Upper lobe of left lung (tissue), 6 donors: ENCODE measurements around the gene MSRB1. TPM values are rescaled to one million over a fixed set of nuclear protein-coding genes. Genes with fewer than 3 reads are reported as not detected.
"Not testable (repeated sequence)": the region's sequence is repeated elsewhere in the genome, so short reads cannot be mapped to it uniquely, and the experiment has no call there.

Source experiments
- ATAC-seq, 2 donors: fragments of 200-7000 bp; cut with Tn5 transposase; one replicate each; pipeline ENCODE4 v1.9.1; 2022; ENCODE audit warnings: mild to moderate bottlenecking in 2 of 2, moderate library complexity in 2 of 2; ENCODE audit not compliant: low FRiP score in 2 of 2
- DNase-seq, 2 donors: peaks; one replicate each; pipeline ENCODE4 v3.0.0-alpha.2; 2019 to 2020
- H3K27ac ChIP-seq, 4 donors: fragments of 200-600 bp; sonication (generic); one replicate each; pipeline ENCODE4 v1.5.1; 2016 to 2019
- H3K27me3 ChIP-seq, 4 donors: fragments of 200-600 bp; sonication (generic); one replicate each; pipeline ENCODE4 v1.5.1; 2017 to 2019
- H3K36me3 ChIP-seq, 4 donors: fragments of 200-600 bp; sonication (generic); one replicate each; pipeline ENCODE4 v1.5.1; 2016 to 2019
- H3K4me1 ChIP-seq, 4 donors: fragments of 200-600 bp; sonication (generic); one replicate each; pipeline ENCODE4 v1.5.1; 2018 to 2019
- H3K4me3 ChIP-seq, 4 donors: fragments of 200-600 bp; sonication (generic); one replicate each; pipeline ENCODE4 v1.5.1; 2017 to 2019; ENCODE audit warnings: mild to moderate bottlenecking in 2 of 4, moderate library complexity in 1 of 4
- H3K9me3 ChIP-seq, 4 donors: fragments of 200-600 bp; sonication (generic); one replicate each; pipeline ENCODE4 v1.5.1; 2018 to 2019
- EP300 ChIP-seq, 4 donors: sonication (generic); formaldehyde crosslinking; IDR thresholded peaks; one replicate each; pipeline ENCODE4 v1.5.1; 2017; ENCODE audit warnings: antibody characterized with exemption in 4 of 4, control low read depth in 2 of 4
- POLR2A ChIP-seq, 4 donors: fragments of 450-650 bp; IDR thresholded peaks; one replicate each; pipeline ENCODE4 v1.5.1; 2016 to 2017; ENCODE audit warnings: antibody characterized with exemption in 4 of 4, mild to moderate bottlenecking in 2 of 4
- POLR2AphosphoS5 ChIP-seq, 2 donors: sonication (generic); formaldehyde crosslinking; IDR thresholded peaks; one replicate each; pipeline ENCODE4 v1.5.1; 2017; ENCODE audit warnings: antibody characterized with exemption in 2 of 2
- WGBS, 2 donors: methylation state at CpG; one replicate each; pipeline ENCODE4 v1.1.5; 2017 to 2018; 5-methylcytosine and 5-hydroxymethylcytosine counted together
- total RNA-seq, 6 donors: library from RNA; depleted of rRNA in 4 of 6; stranded (reverse); fragments of >200 nt in 4 of 6; gene quantifications; one replicate each; pipeline versions ENCODE4 v1.1.0 to v1.2.1, GENCODE V29; 2016 to 2021
- TF ChIP-seq, protein P1 (sequence below), 6 experiments: fragments of 450-650 bp in 4 of 6; fragments of 200-600 bp in 2 of 6; sonication (generic) in 2 of 6; IDR thresholded peaks; one replicate each; pipeline ENCODE4 v1.5.1; 2016 to 2019; ENCODE audit warnings: antibody characterized with exemption in 6 of 6
- donor health status: DM: no; HTN: no; CAD: no; lungs with moderate emphysema.
- donor health status: DM: no; HTN: yes; CAD: no; lungs with severe emphysema.

Gene MSRB1
- total RNA-seq, 6 donors from 2014 or later, result 18.2 to 45.3 (median 31.9) TPM

DNA sequence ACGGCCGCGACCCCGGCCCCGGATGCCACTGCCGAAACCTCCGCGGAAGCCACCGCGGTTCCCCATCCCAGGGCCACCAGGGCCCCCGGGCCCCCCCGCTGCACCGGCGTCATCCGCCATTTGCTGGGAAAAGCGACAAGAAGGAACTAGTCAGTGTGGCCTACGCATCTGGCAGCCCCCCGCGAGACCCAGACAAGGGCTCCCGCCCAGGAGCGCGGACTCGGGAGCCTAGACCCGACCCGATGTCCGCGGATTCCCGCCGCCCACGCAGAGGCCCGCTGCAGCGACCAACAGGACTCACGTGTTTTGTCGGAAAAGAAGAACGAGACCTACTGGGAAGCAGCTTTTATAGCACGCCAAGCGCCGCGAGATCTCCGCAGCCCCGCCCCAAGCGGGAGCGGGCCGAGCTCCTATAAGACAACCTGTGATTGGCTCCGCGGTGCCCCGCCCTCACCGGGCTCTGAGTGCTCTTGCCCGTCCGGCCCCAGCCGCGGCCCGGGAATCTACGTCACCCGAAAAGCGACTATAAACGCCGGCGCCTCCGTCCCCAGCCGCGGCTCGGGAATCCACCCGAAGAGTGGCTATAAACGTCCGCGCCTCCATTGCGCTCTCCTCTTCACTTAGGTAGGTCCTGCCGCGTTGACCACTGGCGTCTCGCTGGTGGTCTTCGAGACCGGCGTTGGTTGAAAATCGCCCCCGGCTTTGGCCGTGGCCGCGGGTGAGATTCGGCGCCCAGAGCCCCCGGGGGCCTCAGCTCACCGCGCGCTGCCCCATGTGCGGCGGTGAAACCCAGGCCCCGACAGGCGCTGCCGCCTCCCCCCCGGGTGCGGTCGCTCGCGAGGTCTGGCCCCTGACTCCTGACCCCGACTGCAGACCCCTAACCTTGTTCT, 21.8 kb upstream of the MSRB1 start, which contains the start of gene RPS2:
Gene RPS2, minus strand, starts transcription at position 321 of the 890 bp plus-strand sequence. Its CDS starts 201 bp downstream, at position 120.
- ATAC-seq (peak; percentile 97 to 99), DNase-seq (peak; percentile 99 to 100)
- Histone ChIP-seq H3K9me3 (no peaks in the 10 kb centered on the region), H3K27ac (peak within 1 kb of the TSS; percentile 98 to 100 (median 98)), H3K4me3 (peak within 1 kb of the TSS; percentile 85 to 91 (median 88)), H3K4me1 (peaks cover 26 to 46% (median 30%) of the 10 kb centered on the region in 4 donors), H3K36me3 (peaks cover 14 to 34% (median 23%) of the 10 kb centered on the region in 4 donors), H3K27me3 (no peaks in the 10 kb centered on the region)
- peak; percentile 97 to 99 for TF ChIP-seq POLR2AphosphoS5 (IDR thresholded peaks at IDR 0.05)
- TF ChIP-seq, protein P1, sequence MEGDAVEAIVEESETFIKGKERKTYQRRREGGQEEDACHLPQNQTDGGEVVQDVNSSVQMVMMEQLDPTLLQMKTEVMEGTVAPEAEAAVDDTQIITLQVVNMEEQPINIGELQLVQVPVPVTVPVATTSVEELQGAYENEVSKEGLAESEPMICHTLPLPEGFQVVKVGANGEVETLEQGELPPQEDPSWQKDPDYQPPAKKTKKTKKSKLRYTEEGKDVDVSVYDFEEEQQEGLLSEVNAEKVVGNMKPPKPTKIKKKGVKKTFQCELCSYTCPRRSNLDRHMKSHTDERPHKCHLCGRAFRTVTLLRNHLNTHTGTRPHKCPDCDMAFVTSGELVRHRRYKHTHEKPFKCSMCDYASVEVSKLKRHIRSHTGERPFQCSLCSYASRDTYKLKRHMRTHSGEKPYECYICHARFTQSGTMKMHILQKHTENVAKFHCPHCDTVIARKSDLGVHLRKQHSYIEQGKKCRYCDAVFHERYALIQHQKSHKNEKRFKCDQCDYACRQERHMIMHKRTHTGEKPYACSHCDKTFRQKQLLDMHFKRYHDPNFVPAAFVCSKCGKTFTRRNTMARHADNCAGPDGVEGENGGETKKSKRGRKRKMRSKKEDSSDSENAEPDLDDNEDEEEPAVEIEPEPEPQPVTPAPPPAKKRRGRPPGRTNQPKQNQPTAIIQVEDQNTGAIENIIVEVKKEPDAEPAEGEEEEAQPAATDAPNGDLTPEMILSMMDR (IDR thresholded peaks at IDR 0.05), result peak in 2 of 6 experiments; percentile 7 to 31
- peak; percentile 79 to 99 (median 91) for TF ChIP-seq POLR2A (IDR thresholded peaks at IDR 0.05)
- TF ChIP-seq EP300 (IDR thresholded peaks at IDR 0.05), result peak in 1 of 4 donors; percentile 63
- WGBS, 2 donors, result 0 to 1% methylated on average over 1 to 57 of the region's 97 CpGs

DNA sequence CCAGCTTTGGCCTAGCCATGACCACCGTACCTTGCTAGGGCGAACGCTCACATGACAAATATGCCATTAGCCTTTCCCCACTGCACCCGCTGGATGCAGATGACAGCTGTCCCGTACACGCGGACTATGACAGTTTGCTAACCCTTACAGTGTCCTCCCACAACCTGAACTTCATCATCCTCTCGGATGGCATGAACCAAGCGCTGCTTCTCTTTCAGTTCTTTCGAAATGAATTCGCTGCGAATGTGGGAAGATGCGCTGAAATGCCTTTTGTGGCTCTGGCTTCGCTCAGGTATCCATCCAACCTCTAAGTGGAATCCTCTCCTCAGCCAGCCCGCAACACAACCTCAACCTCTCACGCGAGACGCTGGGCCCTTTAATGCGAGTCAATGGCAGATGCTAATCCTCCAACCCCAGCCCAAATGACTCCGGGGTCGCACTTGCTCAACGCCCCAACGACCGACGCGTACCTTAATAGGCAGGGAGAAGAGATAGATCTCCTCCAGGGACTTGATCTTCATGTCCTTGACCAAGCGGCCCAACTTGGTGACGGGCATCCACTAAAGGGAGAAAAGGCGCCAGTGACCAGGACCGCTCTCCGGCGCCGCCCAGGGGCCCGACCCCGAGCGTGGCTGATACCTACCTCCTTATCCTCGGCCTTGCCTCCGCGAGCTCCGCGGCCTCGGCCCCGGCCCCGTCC, 21.0 kb upstream of the MSRB1 start:
- Histone ChIP-seq H3K36me3 (peaks cover 14 to 34% (median 23%) of the 10 kb centered on the region in 4 donors), H3K9me3 (no peaks in the 10 kb centered on the region), H3K4me3 (peak overlapping the region; percentile 36 to 91 (median 86)), H3K27ac (peak overlapping the region; percentile 98 to 100 (median 98)), H3K4me1 (peaks cover 28 to 49% (median 32%) of the 10 kb centered on the region in 4 donors), H3K27me3 (no peaks in the 10 kb centered on the region)
- TF ChIP-seq, protein P1 (IDR thresholded peaks at IDR 0.05), result peak in 1 of 6 experiments; percentile 45
- TF ChIP-seq EP300 (IDR thresholded peaks at IDR 0.05), result no peak
- peak in 1 of 2 donors; percentile 50 for DNase-seq
- 11 to 23% methylated on average over 27 to 42 of the region's 44 CpGs for WGBS, 2 donors
- peak; percentile 3 to 35 for ATAC-seq

DNA sequence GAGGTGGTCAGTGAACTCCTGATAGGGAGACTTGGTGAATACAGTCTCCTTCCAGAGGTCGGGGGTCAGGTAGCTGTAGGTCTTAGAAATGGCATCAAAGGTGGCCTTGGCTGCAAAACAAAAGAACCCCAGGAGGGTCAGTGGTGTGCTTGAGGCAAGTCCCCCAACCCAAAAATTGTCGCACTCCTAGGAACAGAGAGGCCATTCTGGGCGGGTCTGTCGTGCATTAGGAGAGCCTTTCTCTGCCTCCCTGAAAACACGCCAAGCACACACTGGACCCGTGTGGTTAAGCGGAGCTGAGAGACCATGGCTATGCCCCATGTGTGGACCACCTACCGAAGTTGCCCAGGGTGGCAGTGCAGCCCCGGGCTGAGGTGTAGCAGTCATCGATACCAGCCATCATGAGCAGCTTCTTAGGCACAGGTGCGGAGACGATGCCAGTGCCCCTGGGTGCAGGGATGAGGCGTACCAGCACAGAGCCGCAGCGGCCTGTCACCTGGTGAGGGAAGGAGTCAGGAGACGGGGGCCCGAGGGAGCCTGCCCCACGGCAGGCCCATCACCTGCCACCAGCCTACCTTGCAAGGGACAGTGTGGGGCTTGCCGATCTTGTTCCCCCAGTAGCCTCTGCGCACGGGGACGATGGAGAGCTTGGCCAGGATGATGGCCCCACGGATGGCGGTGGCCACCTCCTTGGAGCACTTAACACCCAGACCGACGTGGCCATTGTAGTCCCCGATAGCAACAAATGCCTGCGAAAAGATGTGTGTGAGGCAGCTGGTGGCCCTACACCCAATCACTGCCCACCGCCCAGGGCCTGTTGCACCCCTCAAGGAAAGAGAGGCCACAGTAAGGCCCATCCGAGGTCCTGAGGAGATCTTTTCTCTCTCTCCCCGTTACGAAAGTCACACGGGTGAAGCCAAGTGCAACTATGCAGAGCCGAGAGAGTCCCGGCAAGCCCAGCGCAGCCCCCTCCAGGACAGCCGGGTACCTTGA, 19.5 kb upstream of the MSRB1 start:
- H3K4me1 ChIP-seq, result peaks cover 30 to 54% (median 34%) of the 10 kb centered on the region in 4 donors
- H3K27me3 ChIP-seq, H3K9me3 ChIP-seq, ATAC-seq: not testable (repeated sequence)
- DNase-seq, result peak in 1 of 2 donors; percentile 70
- peak overlapping the region in 1 of 4 donors; percentile 85 for H3K4me3 ChIP-seq
- H3K27ac ChIP-seq, result peak overlapping the region in 1 of 4 donors; percentile 99
- peaks cover 14 to 34% (median 23%) of the 10 kb centered on the region in 4 donors for H3K36me3 ChIP-seq
- WGBS, 2 donors, result 88% methylated on average over 25 to 29 of the region's 37 CpGs

DNA sequence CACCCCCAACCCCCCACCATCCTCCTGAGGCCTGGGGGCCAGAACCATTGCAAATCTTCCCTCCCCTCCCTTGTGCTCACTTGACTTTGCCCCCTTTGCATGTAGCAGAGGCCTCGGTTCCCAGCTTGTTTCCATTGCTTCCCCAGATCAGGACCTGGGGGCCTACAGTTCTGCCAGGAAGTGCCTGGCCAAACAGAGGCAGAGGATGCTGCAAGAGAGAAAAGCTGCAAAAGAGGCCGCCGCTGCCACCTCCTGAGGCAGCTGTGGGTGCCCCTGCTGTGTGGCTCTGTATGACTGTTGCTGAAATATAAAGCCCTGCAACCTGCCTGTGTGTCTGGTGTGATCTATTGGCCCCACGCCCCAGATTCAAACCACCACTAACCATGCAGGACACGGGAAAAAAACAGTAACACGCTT, 18.7 kb upstream of the MSRB1 start:
- no peak for TF ChIP-seq POLR2AphosphoS5 (IDR thresholded peaks at IDR 0.05)
- TF ChIP-seq EP300 (IDR thresholded peaks at IDR 0.05), result no peak
- no peak for TF ChIP-seq POLR2A (IDR thresholded peaks at IDR 0.05)
- TF ChIP-seq, protein P1 (IDR thresholded peaks at IDR 0.05), result no peak
- Histone ChIP-seq H3K4me1 (peaks cover 30 to 54% (median 34%) of the 10 kb centered on the region in 4 donors), H3K36me3 (peaks cover 14 to 34% (median 23%) of the 10 kb centered on the region in 4 donors), H3K27me3 (no peaks in the 10 kb centered on the region), H3K9me3 (no peaks in the 10 kb centered on the region), H3K4me3 (no peak overlapping the region), H3K27ac (peak overlapping the region in 1 of 4 donors; percentile 5)
- ATAC-seq, result no peak
- no peak for DNase-seq
- WGBS, 2 donors, result 55 to 78% methylated on average over 4 to 6 of the region's 6 CpGs
